ENCODE results near the gene SNX21.
A peak's percentile ranks its signal among the peaks of the same experiment; 100 is the strongest.

SNX21 gene

DNA sequence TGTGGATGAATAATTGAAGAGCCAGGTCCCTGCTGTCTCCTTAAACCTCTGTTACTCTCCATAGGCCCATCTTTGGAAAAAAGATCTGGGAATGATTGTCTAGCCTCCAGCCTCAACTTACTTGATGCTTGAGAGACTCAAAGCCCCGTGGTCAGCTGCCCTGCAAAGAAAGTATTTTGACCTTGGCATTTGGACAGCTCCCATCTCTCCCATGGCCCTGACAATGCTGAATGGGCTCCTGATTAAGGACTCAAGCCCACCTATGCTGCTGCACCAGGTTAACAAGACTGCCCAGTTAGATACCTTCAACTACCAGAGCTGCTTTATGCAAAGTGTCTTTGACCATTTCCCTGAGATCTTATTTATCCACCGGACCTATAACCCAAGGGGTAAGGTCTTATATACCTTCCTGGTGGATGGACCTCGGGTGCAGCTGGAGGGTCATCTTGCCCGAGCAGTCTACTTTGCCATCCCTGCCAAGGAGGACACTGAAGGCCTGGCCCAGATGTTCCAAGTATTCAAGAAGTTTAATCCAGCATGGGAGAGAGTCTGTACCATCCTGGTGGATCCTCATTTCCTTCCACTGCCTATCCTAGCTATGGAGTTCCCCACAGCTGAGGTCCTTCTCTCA, 49.0 kb downstream of the SNX21 start:
- no peak for DNase-seq (ENCODE audit: low read depth)

DNA sequence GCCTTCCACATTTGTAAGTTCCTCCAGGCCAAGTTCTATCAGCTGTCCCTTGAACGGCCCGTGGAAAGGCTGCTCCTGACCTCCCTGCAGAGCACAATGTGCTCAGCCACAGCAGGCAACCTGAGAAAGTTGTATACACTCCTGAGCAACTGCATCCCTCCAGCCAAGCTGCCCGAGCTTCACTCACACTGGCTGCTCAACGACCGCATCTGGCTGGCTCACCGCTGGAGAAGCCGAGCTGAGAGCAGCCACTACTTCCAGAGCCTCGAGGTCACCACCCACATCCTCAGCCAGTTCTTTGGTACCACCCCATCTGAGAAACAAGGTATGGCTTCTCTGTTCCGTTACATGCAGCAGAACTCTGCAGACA, 49.5 kb downstream of the SNX21 start:
- no peak for DNase-seq (ENCODE audit: low read depth)

DNA sequence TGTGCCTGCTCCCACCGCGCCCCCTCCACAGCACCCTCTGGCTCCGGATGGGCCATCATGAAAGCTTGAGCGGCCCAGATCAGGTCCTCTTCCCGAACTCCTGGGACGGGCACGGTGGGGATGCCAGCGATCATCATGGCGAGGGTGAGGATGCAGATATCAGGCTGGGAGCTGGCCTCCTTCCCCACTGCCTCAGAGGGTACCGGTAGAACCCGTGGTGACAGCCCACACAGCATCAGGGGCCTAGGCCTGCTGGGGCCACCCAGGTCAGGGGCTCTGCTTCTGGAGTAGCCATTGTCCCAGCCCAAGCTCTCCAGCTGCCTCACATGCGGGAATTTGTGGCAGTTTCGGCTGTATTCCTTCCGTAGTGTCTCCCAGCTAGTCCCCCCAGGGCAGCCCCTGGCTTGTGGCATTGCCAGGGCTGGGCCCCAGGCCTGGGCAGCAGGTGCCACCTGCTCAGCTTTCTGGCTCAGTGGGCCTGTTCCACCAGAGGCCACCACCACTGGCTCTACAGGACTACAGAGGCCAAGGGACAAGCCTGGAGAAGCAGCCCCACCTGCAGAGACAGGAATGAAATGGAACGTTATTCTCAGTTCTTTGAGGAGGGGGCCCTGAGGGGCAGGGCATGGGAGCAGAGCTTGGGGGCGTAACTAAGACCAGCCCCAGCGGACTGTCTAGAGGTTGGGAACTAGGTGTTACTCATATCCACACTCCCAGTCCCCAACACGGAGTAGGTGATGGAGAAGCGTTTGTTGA, 53.2 kb downstream of the SNX21 start:
- DNase-seq (ENCODE audit: low read depth) = no peak

DNA sequence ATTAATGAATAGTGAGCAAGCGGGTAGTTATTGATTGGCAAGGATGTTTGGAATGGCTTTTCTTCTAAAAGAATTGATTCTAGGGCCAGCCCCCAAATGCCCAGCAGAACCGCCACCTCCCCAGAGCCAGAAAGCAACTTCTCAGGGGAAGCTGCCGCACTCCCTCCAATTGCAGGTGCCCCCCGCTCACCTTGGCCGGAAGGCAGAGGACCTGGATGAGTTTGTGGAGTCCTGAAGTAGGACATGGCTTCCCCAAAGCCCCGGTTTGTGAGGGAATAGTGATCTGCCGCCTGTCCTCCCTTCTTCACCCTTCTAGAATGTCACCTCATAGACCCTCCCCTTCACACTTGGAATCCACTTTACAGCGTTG, 53.7 kb downstream of the SNX21 start, which contains the start of gene SPATA25:
SPATA25 (minus strand) TSS at position 277 of the 370 bp plus-strand sequence; CDS start at position 245, 32 bp downstream.
- no peak for DNase-seq (ENCODE audit: low read depth)

DNA sequence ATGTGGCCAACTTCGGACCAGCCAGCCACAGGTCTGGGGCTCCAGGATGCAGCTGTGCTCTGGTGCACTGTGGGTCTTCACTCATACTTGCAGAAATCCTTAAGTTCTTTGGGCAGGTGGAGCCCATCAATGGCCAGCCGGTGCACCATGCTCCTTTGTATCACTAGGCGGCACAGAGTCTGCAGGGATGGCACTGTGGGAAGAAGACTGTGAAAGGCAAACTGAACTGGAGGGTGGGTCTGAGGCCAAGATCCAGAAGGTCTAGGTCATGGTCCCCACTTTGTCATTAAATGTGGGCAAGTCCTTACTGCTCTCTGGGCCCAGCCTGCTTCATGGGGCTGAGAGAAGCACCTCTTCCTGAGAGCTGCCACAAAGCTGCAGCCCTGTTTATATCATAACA, 55.1 kb downstream of the SNX21 start:
- no peak for DNase-seq (ENCODE audit: low read depth)

DNA sequence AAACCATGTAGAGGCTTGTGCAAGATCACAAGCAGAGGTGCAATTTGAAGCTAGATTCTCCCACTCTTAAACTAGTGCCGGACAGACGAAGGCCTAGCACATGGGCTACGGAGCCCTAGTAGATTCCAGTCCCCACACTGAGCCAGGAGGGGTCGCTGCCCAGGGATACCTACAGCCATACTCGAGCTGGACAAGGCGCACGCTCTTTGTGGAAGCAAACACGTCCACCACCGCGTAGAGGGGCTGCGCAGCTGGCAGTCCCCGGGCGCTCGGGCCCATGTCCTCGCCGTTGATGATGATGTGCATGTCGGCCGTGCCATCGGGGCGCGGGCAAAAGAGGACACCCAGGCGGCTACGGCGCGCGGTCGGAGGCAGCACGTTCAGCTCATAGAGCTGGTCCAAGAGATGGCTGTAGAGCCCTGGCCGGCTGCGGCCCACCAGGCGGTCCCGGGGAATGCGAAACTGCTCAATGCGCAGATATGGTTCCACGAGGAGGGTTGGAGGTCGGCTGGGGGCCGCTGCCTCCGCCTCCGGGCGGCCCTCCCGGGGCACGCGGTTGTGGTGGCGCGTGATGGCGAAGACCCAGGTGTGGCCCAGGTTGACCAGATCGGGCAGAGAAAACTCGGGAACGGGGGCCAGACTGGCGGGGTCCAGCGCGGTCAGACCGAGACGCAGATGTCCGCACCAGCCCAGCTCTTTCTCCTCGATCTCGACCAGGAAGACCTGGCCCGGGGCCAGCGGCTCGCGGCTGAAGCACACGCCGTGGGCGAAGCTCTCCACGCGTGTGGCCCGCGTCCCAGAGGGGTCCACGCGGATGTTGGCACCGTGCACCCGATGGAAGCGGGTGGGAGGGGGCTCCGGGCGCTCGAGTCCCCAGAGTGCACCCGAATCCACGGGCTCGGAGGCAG, 56.7 kb downstream of the SNX21 start:
- no peak for DNase-seq (ENCODE audit: low read depth)

DNA sequence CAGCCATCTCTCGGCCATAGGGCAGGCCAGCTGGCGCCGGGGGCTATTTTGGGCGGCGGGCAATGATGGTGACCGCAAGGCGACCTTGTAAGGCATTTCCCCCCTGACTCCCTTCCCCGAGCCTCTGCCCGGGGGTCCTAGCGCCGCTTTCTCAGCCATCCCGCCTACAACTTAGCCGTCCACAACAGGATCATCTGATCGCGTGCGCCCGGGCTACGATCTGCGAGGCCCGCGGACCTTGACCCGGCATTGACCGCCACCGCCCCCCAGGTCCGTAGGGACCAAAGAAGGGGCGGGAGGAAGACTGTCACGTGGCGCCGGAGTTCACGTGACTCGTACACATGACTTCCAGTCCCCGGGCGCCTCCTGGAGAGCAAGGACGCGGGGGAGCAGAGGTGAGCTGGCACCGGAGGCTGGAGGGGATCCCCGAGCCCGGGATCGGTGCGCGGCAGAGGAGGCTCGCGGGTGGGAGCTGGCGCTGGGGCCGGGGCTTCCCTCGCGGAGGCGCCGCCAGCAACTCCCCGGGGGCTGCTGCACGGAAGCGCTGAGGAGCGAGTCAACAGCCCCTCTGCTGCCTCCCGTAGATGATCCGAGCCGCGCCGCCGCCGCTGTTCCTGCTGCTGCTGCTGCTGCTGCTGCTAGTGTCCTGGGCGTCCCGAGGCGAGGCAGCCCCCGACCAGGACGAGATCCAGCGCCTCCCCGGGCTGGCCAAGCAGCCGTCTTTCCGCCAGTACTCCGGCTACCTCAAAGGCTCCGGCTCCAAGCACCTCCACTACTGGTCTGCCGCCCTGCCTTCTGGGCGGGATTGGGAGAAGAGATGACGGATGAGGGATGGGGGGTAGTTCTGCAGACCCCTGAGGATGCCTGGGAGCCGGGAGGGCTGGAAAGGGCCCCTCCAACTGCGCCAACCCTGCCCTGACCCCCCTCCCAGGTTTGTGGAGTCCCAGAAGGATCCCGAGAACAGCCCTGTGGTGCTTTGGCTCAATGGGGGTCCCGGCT, 57.7 kb downstream of the SNX21 start, which contains the start of the genes CTSA and NEURL2:
CTSA (plus strand) TSS at position 351 of the 999 bp plus-strand sequence; CDS start at position 585, 234 bp downstream.
NEURL2 (minus strand) TSS at position 224 of the 999 bp plus-strand sequence; CDS start at position 7, 217 bp downstream.
- DNase-seq (ENCODE audit: low read depth) = peak; percentile 70

DNA sequence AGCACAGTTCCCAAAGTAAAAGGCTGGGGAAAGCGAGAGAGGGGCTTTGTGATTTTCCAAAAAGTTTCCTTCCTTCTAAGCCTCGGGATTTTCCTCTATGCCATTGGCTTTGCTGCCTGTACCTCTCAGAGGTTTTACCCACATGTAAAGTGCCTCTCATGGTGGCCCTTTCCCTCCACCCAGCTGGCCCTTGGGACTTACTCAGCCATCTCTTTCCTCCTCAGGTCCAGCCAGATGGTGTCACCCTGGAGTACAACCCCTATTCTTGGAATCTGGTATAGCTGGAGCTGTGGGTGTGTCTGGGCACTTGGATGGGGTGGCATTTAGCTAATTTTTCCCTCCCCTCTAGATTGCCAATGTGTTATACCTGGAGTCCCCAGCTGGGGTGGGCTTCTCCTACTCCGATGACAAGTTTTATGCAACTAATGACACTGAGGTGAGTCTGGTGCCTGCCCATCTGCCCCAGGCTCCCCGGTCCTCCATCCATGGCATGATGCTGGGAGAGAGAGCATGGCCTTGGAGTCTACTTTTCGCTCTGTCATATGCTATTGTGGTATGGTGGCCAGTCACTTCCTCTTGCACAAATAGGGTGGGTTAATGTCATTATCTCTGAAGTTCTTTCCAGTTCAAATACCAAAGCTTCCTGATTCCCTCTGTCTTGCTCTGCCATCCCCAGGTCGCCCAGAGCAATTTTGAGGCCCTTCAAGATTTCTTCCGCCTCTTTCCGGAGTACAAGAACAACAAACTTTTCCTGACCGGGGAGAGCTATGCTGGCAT, 58.6 kb downstream of the SNX21 start:
- no peak for DNase-seq (ENCODE audit: low read depth)

Measured in stimulated activated CD8-positive, alpha-beta memory T cell treated with anti-CD3 and anti-CD28 coated beads, Interleukin-15, amount 100 ng/mL, for 1 hour (primary cell).